PC-9 (cell line): Measurements from ENCODE around the gene FBXL13. TPM values are rescaled to one million over a fixed set of nuclear protein-coding genes. Genes with fewer than 3 reads are reported as not detected.

Source experiments
- BruUV-seq: library from RNA; stranded (reverse); fragments of 400-500 nt; replicated peaks from 2 replicates; lab custom pipeline; 2021; lab: Mats Ljungman, UMichigan
- CTCF ChIA-PET: fragments of 300-600 bp; sonication (Branson Sonifier 250); formaldehyde crosslinking; loops from one replicate; lab custom pipeline; 2022; ENCODE audit warnings: antibody characterized with exemption; lab: Charles Lee
- POLR2A ChIA-PET: fragments of 300-600 bp; sonication (Branson Sonifier 250); formaldehyde crosslinking; loops from one replicate; lab custom pipeline; 2022; ENCODE audit warnings: antibody characterized with exemption; ENCODE audit not compliant: unreplicated experiment; lab: Charles Lee
- DNase-seq, 2 experiments: peaks; one replicate each; pipeline versions ENCODE4 v3.0.0 to v3.0.0-alpha.2; 2015 to 2022; ENCODE audit warnings: mixed read lengths in 1 of 2
- H2AFZ ChIP-seq: fragments of 200-600 bp; sonication (generic); 2 replicates; pipeline ENCODE4 v1.8.1; 2017; ENCODE audit warnings: antibody characterized with exemption
- H3F3A ChIP-seq: fragments of 200-600 bp; sonication (generic); 2 replicates; pipeline ENCODE4 v1.8.1; 2017; ENCODE audit warnings: antibody characterized with exemption, mild to moderate bottlenecking, low read depth; ENCODE audit not compliant: insufficient read depth
- H3K27ac ChIP-seq: fragments of 200-600 bp; sonication (generic); 2 replicates; pipeline ENCODE4 v1.6.1; 2016; ENCODE audit warnings: mixed run types
- H3K27me3 ChIP-seq: fragments of 200-600 bp; sonication (generic); 2 replicates; pipeline ENCODE4 v1.6.1; 2016; ENCODE audit warnings: low read depth, mixed run types; ENCODE audit not compliant: insufficient read depth
- H3K36me3 ChIP-seq: fragments of 200-600 bp; sonication (generic); 2 replicates; pipeline ENCODE4 v1.6.1; 2016; ENCODE audit warnings: low read depth, mixed run types
- H3K4me1 ChIP-seq: fragments of 200-600 bp; sonication (generic); replicated peaks from 2 replicates; pipeline ENCODE4 v1.6.1; 2016; ENCODE audit warnings: mixed run types; ENCODE audit not compliant: insufficient read depth
- H3K4me2 ChIP-seq: fragments of 200-600 bp; sonication (generic); 2 replicates; pipeline ENCODE4 v1.6.1; 2017; ENCODE audit warnings: mixed run types
- H3K4me3 ChIP-seq: fragments of 200-600 bp; sonication (generic); 2 replicates; pipeline ENCODE4 v1.6.1; 2016; ENCODE audit warnings: mixed run types
- H3K79me2 ChIP-seq: fragments of 200-600 bp; sonication (generic); 2 replicates; pipeline ENCODE4 v1.6.1; 2017; ENCODE audit warnings: low read depth, mixed run types
- H3K9me2 ChIP-seq: fragments of 200-600 bp; sonication (generic); 2 replicates; pipeline ENCODE4 v1.8.1; 2017; ENCODE audit warnings: mild to moderate bottlenecking; ENCODE audit not compliant: insufficient read depth
- H3K9me3 ChIP-seq: fragments of 200-600 bp; sonication (generic); 2 replicates; pipeline ENCODE4 v1.8.1; 2016; ENCODE audit warnings: low read depth; ENCODE audit not compliant: insufficient read depth
- H4K20me1 ChIP-seq: fragments of 200-600 bp; sonication (generic); 2 replicates; pipeline ENCODE4 v1.8.1; 2017; ENCODE audit not compliant: insufficient read depth
- CTCF ChIP-seq: fragments of 200-600 bp; sonication (generic); conservative IDR thresholded peaks from 2 replicates; pipeline ENCODE4 v1.6.1; 2017; ENCODE audit warnings: mixed run types, antibody characterized with exemption, mild to moderate bottlenecking, moderate library complexity
- EZH2 ChIP-seq: fragments of 200-600 bp; sonication (generic); IDR thresholded peaks from 2 replicates; pipeline ENCODE4 v1.8.0; 2017; ENCODE audit warnings: antibody characterized with exemption, low read depth
- intact Hi-C: fragments of 100-400 bp; cut with micrococcal nuclease; formaldehyde crosslinking; loops from one replicate; pipeline ENCODE4 v1.10.0; 2022; ENCODE audit not compliant: unreplicated experiment
- total RNA-seq: library from RNA; stranded (reverse); gene quantifications from 2 replicates; pipeline ENCODE4 v1.2.3, GENCODE V29; 2021

The FBXL13 gene
- total RNA-seq, 1 experiment from 2014 or later, result 19.4 TPM

GRCh38 chr7:102982235-102982634 is 92.4 kb downstream of the FBXL13 start:
- intact Hi-C loops, result no loop called here
- Histone ChIP-seq H3K4me2 (no peak overlapping the region), H3K36me3 (peaks cover 5% of the 10 kb centered on the region; the same call in 1 of the 2 replicates), H3K27me3 (no peaks in the 10 kb centered on the region), H3K27ac (no peak overlapping the region), H3K79me2 (no peaks in the 10 kb centered on the region), H3K9me2 (no peaks in the 10 kb centered on the region), H3F3A (no peaks in the 10 kb centered on the region), H4K20me1 (no peaks in the 10 kb centered on the region), H3K4me3 (no peak overlapping the region), H3K9me3 (peaks cover 12% of the 10 kb centered on the region), H3K4me1 (peaks cover 12% of the 10 kb centered on the region), H2AFZ (no peak overlapping the region)
- POLR2A ChIA-PET, result no interaction called here
- no TSS peak for BruUV-seq
- DNase-seq, result no peak
- TF ChIP-seq EZH2 (no peak), CTCF (no peak)
- CTCF ChIA-PET, result no interaction called here

- no peak for TF ChIP-seq EZH2
- no peak for TF ChIP-seq CTCF
- Histone ChIP-seq H3K4me1 (peaks cover 12% of the 10 kb centered on the region), H3K79me2 (no peaks in the 10 kb centered on the region), H4K20me1 (no peaks in the 10 kb centered on the region), H3F3A (no peaks in the 10 kb centered on the region), H3K4me3 (no peak overlapping the region), H3K27me3 (no peaks in the 10 kb centered on the region), H3K27ac (no peak overlapping the region), H3K9me3 (peaks cover 14% of the 10 kb centered on the region), H3K4me2 (no peak overlapping the region), H3K9me2 (no peaks in the 10 kb centered on the region), H3K36me3 (peaks cover 5% of the 10 kb centered on the region; the same call in 1 of the 2 replicates), H2AFZ (no peak overlapping the region)
- BruUV-seq, result no TSS peak
- intact Hi-C loops, result no loop called here
- POLR2A ChIA-PET, result no interaction called here
- no peak for DNase-seq
- CTCF ChIA-PET, result no interaction called here
These were observed 93.1 kb downstream of the FBXL13 start for GRCh38 chr7:102981451-102981850.

- DNase-seq, result no peak
- intact Hi-C loops, result no loop called here
- TF ChIP-seq CTCF, result no peak
- Histone ChIP-seq H3K36me3 (peaks cover 5% of the 10 kb centered on the region; the same call in 1 of the 2 replicates), H4K20me1 (no peaks in the 10 kb centered on the region), H3K27ac (no peak overlapping the region), H3K4me3 (no peak overlapping the region), H3F3A (no peaks in the 10 kb centered on the region), H3K4me1 (peaks cover 12% of the 10 kb centered on the region), H3K9me2 (no peaks in the 10 kb centered on the region), H3K27me3 (no peaks in the 10 kb centered on the region), H3K4me2 (no peak overlapping the region), H3K9me3 (peaks cover 14% of the 10 kb centered on the region), H3K79me2 (no peaks in the 10 kb centered on the region), H2AFZ (no peak overlapping the region)
- ChIA-PET CTCF (no interaction called here), POLR2A (no interaction called here)
- no TSS peak for BruUV-seq
These were observed 94.9 kb downstream of the FBXL13 start for GRCh38 chr7:102979670-102980069.
